A549 (cell line): ENCODE measurements around the gene SMIM35. TPM values are rescaled to one million over a fixed set of nuclear protein-coding genes. Genes with fewer than 3 reads are reported as not detected.

ENCODE experiments used
- ATAC-seq, 2 experiments: fragments of 200-7000 bp in 1 of 2; fragments of >200 bp in 1 of 2; cut with Nextera tagmentation in 1 of 2; cut with Tn5 transposase in 1 of 2; 3 replicates each; pipeline versions ENCODE4 v1.8.0 to v1.9.1; 2018 to 2020; ENCODE audit warnings: mild to moderate bottlenecking in 1 of 2, moderate library complexity in 1 of 2
- CTCF ChIA-PET: fragments of 300-600 bp; sonication (Branson Sonifier 250); formaldehyde crosslinking; extraction: SDS; loops from one replicate; lab custom pipeline; 2021; ENCODE audit warnings: antibody characterized with exemption, inconsistent platforms; lab: Yijun Ruan, JAX
- POLR2A ChIA-PET: fragments of 350-600 bp; formaldehyde crosslinking; extraction: SDS; loops from one replicate; lab custom pipeline; 2021; ENCODE audit warnings: antibody characterized with exemption, inconsistent platforms; lab: Yijun Ruan, JAX
- DNase-seq, 2 experiments: peaks; one replicate each; pipeline versions ENCODE4 v3.0.0 to v3.0.0-alpha.2; 2011 to 2016; ENCODE audit warnings: low read depth in 1 of 2, low spot score in 1 of 2
- FAIRE-seq: peaks from 2 replicates; lab custom pipeline; 2011; peaks lifted over from hg19 to GRCh38; lab: Jason Lieb, UNC
- H3K27ac ChIP-seq, 2 experiments: fragments of >200 bp; sonication (Bioruptor Twin); formaldehyde crosslinking; 3 replicates each; pipeline ENCODE4 v1.5.1; 2016 to 2017
- H3K4me1 ChIP-seq: fragments of >200 bp; sonication (Bioruptor Twin); formaldehyde crosslinking; 3 replicates; pipeline ENCODE4 v1.6.1; 2016
- H3K4me2 ChIP-seq: fragments of >200 bp; sonication (Bioruptor Twin); formaldehyde crosslinking; 3 replicates; pipeline ENCODE4 v1.6.1; 2016
- H3K4me3 ChIP-seq: fragments of >200 bp; sonication (Bioruptor Twin); formaldehyde crosslinking; 3 replicates; pipeline ENCODE4 v1.5.1; 2016
- H3K9me3 ChIP-seq: fragments of >200 bp; sonication (Bioruptor Twin); formaldehyde crosslinking; 3 replicates; pipeline ENCODE4 v1.6.1; 2016
- CHD2 ChIP-seq: fragments of 150-350 bp; IDR thresholded peaks from 2 replicates; pipeline ENCODE4 v1.6.1; 2014; ENCODE audit warnings: low read length; ENCODE audit not compliant: partially characterized antibody
- EHF ChIP-seq: fragments of 250-450 bp; sonication (Bioruptor Pico); IDR thresholded peaks from 2 replicates; pipeline ENCODE4 v1.5.0; 2020; ENCODE audit warnings: mild to moderate bottlenecking
- EP300 ChIP-seq, 2 experiments: fragments of >200 bp; sonication (Bioruptor Twin); formaldehyde crosslinking; IDR thresholded peaks; 2 replicates in 1 of 2; 3 replicates in 1 of 2; pipeline ENCODE4 v1.6.1; 2016 to 2017
- FOSB ChIP-seq: fragments of 250-450 bp; sonication (Bioruptor Pico); IDR thresholded peaks from 2 replicates; pipeline ENCODE4 v1.5.0; 2020; ENCODE audit warnings: mild to moderate bottlenecking, moderate library complexity
- FOSL2 ChIP-seq, 2 experiments: fragments of 450-650 bp in 1 of 2; fragments of >200 bp in 1 of 2; sonication (Bioruptor Twin) in 1 of 2; formaldehyde crosslinking; IDR thresholded peaks; 2 replicates each; pipeline versions ENCODE4 v1.5.0 to v1.6.1; 2016 to 2020; ENCODE audit warnings: mild to moderate bottlenecking in 1 of 2, moderate library complexity in 1 of 2
- HDAC2 ChIP-seq: fragments of 200-600 bp; sonication (generic); IDR thresholded peaks from 2 replicates; pipeline ENCODE4 v1.6.1; 2016
- HOXA7 ChIP-seq: fragments of 250-450 bp; sonication (Bioruptor Pico); IDR thresholded peaks from 2 replicates; pipeline ENCODE4 v1.5.0; 2020; ENCODE audit warnings: mild to moderate bottlenecking, moderate library complexity
- HOXB13 ChIP-seq: fragments of 250-450 bp; sonication (Bioruptor Pico); IDR thresholded peaks from 2 replicates; pipeline ENCODE4 v1.5.0; 2020; ENCODE audit warnings: low read depth, mild to moderate bottlenecking, moderate library complexity
- HOXB5 ChIP-seq: fragments of 250-450 bp; sonication (Bioruptor Pico); IDR thresholded peaks from 2 replicates; pipeline ENCODE4 v1.5.0; 2020; ENCODE audit warnings: mild to moderate bottlenecking, moderate library complexity
- KDM1A ChIP-seq: fragments of 200-600 bp; sonication (generic); IDR thresholded peaks from 2 replicates; pipeline ENCODE4 v1.6.1; 2016; ENCODE audit warnings: low read depth, mild to moderate bottlenecking
- NFE2L2 ChIP-seq: fragments of 150-350 bp; conservative IDR thresholded peaks from 2 replicates; pipeline ENCODE4 v1.6.1; 2014; ENCODE audit warnings: low read length
- NR3C1 ChIP-seq: fragments of >200 bp; sonication (Bioruptor Twin); formaldehyde crosslinking; IDR thresholded peaks from 3 replicates; pipeline ENCODE4 v1.6.1; 2017
- POLR2AphosphoS2 ChIP-seq: conservative IDR thresholded peaks from 2 replicates; pipeline ENCODE4 v1.6.1; 2012; ENCODE audit warnings: low read length, improper control_type of control experiment, inconsistent platforms
- RFX5 ChIP-seq: fragments of 450-650 bp; IDR thresholded peaks from 2 replicates; pipeline ENCODE4 v1.7.1; 2014; ENCODE audit warnings: antibody characterized with exemption, mild to moderate bottlenecking, moderate library complexity
- RNF2 ChIP-seq: fragments of 200-600 bp; sonication (generic); IDR thresholded peaks from 2 replicates; pipeline ENCODE4 v1.6.1; 2016; ENCODE audit warnings: low read depth, mild to moderate bottlenecking, antibody characterized with exemption, moderate library complexity, borderline replicate concordance
- SREBF2 ChIP-seq: fragments of 450-650 bp; IDR thresholded peaks from 2 replicates; pipeline ENCODE4 v1.6.1; 2014; ENCODE audit warnings: mild to moderate bottlenecking, moderate library complexity
- ZC3H11A ChIP-seq: fragments of 450-650 bp; IDR thresholded peaks from 2 replicates; pipeline ENCODE4 v1.6.1; 2014; ENCODE audit warnings: antibody characterized with exemption, mild to moderate bottlenecking
- ZFP36 ChIP-seq: fragments of 450-650 bp; IDR thresholded peaks from 2 replicates; pipeline ENCODE4 v1.6.1; 2014; ENCODE audit warnings: borderline replicate concordance; ENCODE audit not compliant: partially characterized antibody
- ZSCAN20 ChIP-seq: fragments of 250-450 bp; sonication (Bioruptor Pico); IDR thresholded peaks from 2 replicates; pipeline ENCODE4 v1.8.0; 2022; ENCODE audit warnings: mild to moderate bottlenecking, moderate library complexity
- WGBS: methylation state at CpG from one replicate; pipeline ENCODE4 v1.1.6; 2017; ENCODE audit errors: missing lambda C conversion rate; 5-methylcytosine and 5-hydroxymethylcytosine counted together
- polyA plus RNA-seq, 4 experiments: library from polyadenylated mRNA; depleted of rRNA in 3 of 4; stranded (reverse); fragments of >200 nt; fragmentation: RNase III in 1 of 4; extraction: RNeasy Plus Mini Kit Qiagen cat#74134 plus additional on column Dnase treatment in 1 of 4; gene quantifications; 2 replicates in 3 of 4; 3 replicates in 1 of 4; pipeline ENCODE4 v1.2.3, GENCODE V29; 2011 to 2017
- TF ChIP-seq, protein P1 (sequence below): fragments of 150-350 bp; IDR thresholded peaks from 2 replicates; pipeline ENCODE4 v1.6.1; 2014; ENCODE audit warnings: low read depth, mild to moderate bottlenecking, low read length
- TF ChIP-seq, protein P2 (sequence below): fragments of 450-650 bp; IDR thresholded peaks from 2 replicates; pipeline ENCODE4 v1.6.1; 2014; ENCODE audit warnings: antibody characterized with exemption
- TF ChIP-seq, protein P3 (sequence below): IDR thresholded peaks from 2 replicates; pipeline ENCODE4 v1.6.1; 2012
- TF ChIP-seq, protein P4 (sequence below): IDR thresholded peaks from 2 replicates; pipeline ENCODE4 v1.6.1; 2012
- TF ChIP-seq, protein P5 (sequence below): fragments of >200 bp; sonication (Bioruptor Twin); formaldehyde crosslinking; IDR thresholded peaks from 2 replicates; pipeline ENCODE4 v1.6.1; 2016

Gene SMIM35
- polyA plus RNA-seq, 2 of the 4 experiments (the other 2 are of a cell fraction), result not detected

DNA sequence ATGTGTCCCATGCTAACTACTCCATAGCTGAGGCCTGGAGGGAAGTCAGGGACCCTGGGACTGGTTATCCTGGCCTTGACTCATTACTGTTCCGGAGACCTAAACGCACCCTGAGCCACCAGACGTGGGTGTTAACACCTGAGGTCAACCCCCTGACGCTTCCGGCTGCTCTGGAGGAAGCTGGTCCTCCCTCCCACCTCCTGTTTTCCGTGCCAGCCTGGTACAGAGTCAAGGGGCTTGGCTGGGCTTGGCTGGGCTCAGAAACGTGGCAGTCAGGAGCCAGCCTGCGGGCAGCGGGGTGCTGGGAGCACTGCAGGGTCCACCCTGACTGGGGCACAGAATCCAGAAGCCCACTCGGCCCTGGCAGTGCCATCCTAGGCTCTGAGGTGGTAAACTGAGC lies 7.3 kb downstream of the SMIM35 start:
- no peak overlapping the region for H3K27ac ChIP-seq
- WGBS, result 72% methylated on average over 6 of the region's 10 CpGs
- CTCF ChIA-PET, result interaction anchor here (0.7 to 1.8 kb wide), 5 partner anchors 10 to 132 kb away, joined by 3 to 4 read pairs (median 3); no protein-coding TSS in a partner anchor
- H3K9me3 ChIP-seq, result no peaks in the 10 kb centered on the region
- H3K4me3 ChIP-seq, result no peak overlapping the region
- DNase-seq (no peak), ATAC-seq (no peak), FAIRE-seq (no peak)
- POLR2A ChIA-PET, result no interaction called here
- no peak for TF ChIP-seq ZC3H11A
- TF ChIP-seq HOXB13 (CRISPR knock-in tag), result no peak
- H3K4me2 ChIP-seq, result no peak overlapping the region
- H3K4me1 ChIP-seq, result no peaks in the 10 kb centered on the region

DNA sequence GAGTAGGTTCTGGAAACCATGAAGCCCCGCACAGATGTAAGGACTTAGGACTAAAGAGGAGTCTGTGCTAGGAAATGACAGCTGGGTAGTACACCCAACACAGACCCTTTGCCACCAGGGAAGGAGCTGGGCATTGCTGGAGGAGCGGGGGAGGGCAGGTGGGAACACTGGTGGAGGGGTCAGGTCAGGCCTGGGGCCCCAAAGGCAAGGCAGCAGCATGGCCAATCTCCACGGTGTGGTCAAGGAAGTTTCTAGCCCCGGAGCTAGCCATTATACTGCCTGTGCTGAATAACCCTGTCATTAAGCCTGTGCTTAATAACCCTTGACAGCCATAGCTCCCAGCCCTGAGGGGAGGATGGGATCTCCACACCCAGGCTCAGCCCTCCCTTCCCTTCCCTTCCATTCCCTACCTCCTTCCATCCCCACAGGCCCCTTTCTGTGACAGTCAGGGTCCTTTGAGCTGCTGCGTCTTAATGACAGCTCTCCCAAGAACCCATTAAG lies 7.8 kb downstream of the SMIM35 start:
- TF ChIP-seq, protein P1, sequence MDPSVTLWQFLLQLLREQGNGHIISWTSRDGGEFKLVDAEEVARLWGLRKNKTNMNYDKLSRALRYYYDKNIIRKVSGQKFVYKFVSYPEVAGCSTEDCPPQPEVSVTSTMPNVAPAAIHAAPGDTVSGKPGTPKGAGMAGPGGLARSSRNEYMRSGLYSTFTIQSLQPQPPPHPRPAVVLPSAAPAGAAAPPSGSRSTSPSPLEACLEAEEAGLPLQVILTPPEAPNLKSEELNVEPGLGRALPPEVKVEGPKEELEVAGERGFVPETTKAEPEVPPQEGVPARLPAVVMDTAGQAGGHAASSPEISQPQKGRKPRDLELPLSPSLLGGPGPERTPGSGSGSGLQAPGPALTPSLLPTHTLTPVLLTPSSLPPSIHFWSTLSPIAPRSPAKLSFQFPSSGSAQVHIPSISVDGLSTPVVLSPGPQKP, result no peak
- TF ChIP-seq NR3C1 (no peak), HOXB5 (CRISPR knock-in tag) (no peak), HDAC2 (no peak), ZFP36 (no peak), ZC3H11A (no peak), NFE2L2 (no peak), FOSB (CRISPR knock-in tag) (no peak), EHF (CRISPR knock-in tag) (no peak), HOXA7 (CRISPR knock-in tag) (no peak), FOSL2 (IDR thresholded peaks at IDR 0.05) (no peak), FOSL2 (CRISPR knock-in tag; IDR thresholded peaks at IDR 0.05) (no peak), SREBF2 (no peak), EP300 (IDR thresholded peaks at IDR 0.05) (no peak), POLR2AphosphoS2 (no peak)
- TF ChIP-seq, protein P2, sequence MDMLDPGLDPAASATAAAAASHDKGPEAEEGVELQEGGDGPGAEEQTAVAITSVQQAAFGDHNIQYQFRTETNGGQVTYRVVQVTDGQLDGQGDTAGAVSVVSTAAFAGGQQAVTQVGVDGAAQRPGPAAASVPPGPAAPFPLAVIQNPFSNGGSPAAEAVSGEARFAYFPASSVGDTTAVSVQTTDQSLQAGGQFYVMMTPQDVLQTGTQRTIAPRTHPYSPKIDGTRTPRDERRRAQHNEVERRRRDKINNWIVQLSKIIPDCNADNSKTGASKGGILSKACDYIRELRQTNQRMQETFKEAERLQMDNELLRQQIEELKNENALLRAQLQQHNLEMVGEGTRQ, result no peak
- TF ChIP-seq, protein P3, sequence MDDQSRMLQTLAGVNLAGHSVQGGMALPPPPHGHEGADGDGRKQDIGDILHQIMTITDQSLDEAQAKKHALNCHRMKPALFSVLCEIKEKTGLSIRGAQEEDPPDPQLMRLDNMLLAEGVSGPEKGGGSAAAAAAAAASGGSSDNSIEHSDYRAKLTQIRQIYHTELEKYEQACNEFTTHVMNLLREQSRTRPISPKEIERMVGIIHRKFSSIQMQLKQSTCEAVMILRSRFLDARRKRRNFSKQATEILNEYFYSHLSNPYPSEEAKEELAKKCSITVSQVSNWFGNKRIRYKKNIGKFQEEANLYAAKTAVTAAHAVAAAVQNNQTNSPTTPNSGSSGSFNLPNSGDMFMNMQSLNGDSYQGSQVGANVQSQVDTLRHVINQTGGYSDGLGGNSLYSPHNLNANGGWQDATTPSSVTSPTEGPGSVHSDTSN, result no peak
- TF ChIP-seq, protein P4, sequence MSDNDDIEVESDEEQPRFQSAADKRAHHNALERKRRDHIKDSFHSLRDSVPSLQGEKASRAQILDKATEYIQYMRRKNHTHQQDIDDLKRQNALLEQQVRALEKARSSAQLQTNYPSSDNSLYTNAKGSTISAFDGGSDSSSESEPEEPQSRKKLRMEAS, result no peak
- no peak overlapping the region for H3K27ac ChIP-seq
- H3K4me3 ChIP-seq, result no peak overlapping the region
- ChIA-PET CTCF (interaction anchor here (1.5 to 1.8 kb wide), 2 partner anchors 24 to 132 kb away, joined by 4 read pairs; no protein-coding TSS in a partner anchor), POLR2A (no interaction called here)
- no peaks in the 10 kb centered on the region for H3K4me1 ChIP-seq
- H3K9me3 ChIP-seq, result no peaks in the 10 kb centered on the region
- ATAC-seq (no peak), DNase-seq (no peak), FAIRE-seq (no peak)
- WGBS, result 56% methylated on average over 5 of the region's 5 CpGs
- no peak overlapping the region for H3K4me2 ChIP-seq

DNA sequence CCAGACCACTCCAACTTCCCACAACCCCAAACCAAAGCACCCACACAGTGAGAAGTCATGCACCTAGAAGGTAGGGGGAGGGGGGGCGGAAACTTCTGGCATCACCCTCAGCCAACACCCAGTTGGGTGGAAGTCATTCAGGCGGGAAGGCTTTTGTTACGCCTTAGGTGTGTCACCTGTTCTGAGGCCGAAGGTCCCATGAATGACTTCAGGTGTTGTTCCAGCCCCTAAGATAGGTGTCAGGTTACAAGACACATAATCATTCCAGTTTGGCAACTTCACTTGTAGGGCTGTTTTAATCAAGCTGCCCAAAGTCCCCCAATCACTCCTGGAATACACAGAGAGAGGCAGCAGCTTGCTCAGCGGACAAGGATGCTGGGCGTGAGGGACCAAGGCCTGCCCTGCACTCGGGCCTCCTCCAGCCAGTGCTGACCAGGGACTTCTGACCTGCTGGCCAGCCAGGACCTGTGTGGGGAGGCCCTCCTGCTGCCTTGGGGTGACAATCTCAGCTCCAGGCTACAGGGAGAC lies 9.9 kb downstream of the SMIM35 start, which contains the start of gene TMPRSS4:
Gene TMPRSS4, plus strand, starts transcription at position 325 of the 528 bp plus-strand sequence. CDS start 225 bp downstream, outside the sequence.
- no peaks in the 10 kb centered on the region for H3K9me3 ChIP-seq
- no peak within 1 kb of the TSS for H3K4me2 ChIP-seq
- WGBS, result 93% methylated on average over 2 of the region's 7 CpGs
- no peak for TF ChIP-seq NFE2L2
- TF ChIP-seq ZSCAN20, result no peak
- no peak for TF ChIP-seq CHD2
- no peak for TF ChIP-seq EP300 (IDR thresholded peaks at IDR 0.05)
- no peak for TF ChIP-seq RFX5
- TF ChIP-seq RNF2, result no peak
- no peak for TF ChIP-seq ZFP36
- TF ChIP-seq FOSL2 (IDR thresholded peaks at IDR 0.05), result no peak
- TF ChIP-seq FOSL2 (CRISPR knock-in tag; IDR thresholded peaks at IDR 0.05), result no peak
- TF ChIP-seq FOSB (CRISPR knock-in tag), result no peak
- TF ChIP-seq, protein P5, sequence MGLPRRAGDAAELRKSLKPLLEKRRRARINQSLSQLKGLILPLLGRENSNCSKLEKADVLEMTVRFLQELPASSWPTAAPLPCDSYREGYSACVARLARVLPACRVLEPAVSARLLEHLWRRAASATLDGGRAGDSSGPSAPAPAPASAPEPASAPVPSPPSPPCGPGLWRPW, result no peak
- no peak for TF ChIP-seq KDM1A
- TF ChIP-seq HOXA7 (CRISPR knock-in tag), result no peak
- TF ChIP-seq, all 56 proteins: peak for 0
- no peak for FAIRE-seq
- Histone ChIP-seq H3K27ac (no peak within 1 kb of the TSS), H3K4me1 (no peaks in the 10 kb centered on the region), H3K4me3 (no peak within 1 kb of the TSS)
- ATAC-seq, result no peak
- ChIA-PET POLR2A (no interaction called here), CTCF (interaction anchor here (0.6 to 1.0 kb wide), 2 partner anchors 57 to 651 kb away, joined by 3 read pairs; no protein-coding TSS in a partner anchor)
- no peak for DNase-seq
